Measurements from ENCODE around the gene ATF7IP.

Gene ATF7IP

GRCh38 chr12:14408208-14408607 is 42.7 kb downstream of the ATF7IP start:
- TF ChIP-seq CTCF (IDR thresholded peaks at IDR 0.05; ENCODE audit: low read depth, low read length): no peak
- H3K4me3 ChIP-seq (ENCODE audit: low read depth, low read length): no peak overlapping the region

GRCh38 chr12:14410177-14410576 is 44.7 kb downstream of the ATF7IP start:
- H3K4me3 ChIP-seq (ENCODE audit: low read depth, low read length): no peak overlapping the region
- TF ChIP-seq CTCF (IDR thresholded peaks at IDR 0.05; ENCODE audit: low read depth, low read length): no peak

- H3K4me3 ChIP-seq (ENCODE audit: low read depth, low read length): no peak overlapping the region
- TF ChIP-seq CTCF (IDR thresholded peaks at IDR 0.05; ENCODE audit: low read depth, low read length): no peak
Measured at GRCh38 chr12:14410841-14411569, 45.5 kb downstream of the ATF7IP start.

- H3K4me3 ChIP-seq (ENCODE audit: low read depth, low read length): no peak overlapping the region
- TF ChIP-seq CTCF (IDR thresholded peaks at IDR 0.05; ENCODE audit: low read depth, low read length): no peak
Measured at GRCh38 chr12:14416658-14417057, 51.2 kb downstream of the ATF7IP start.

- no peak for TF ChIP-seq CTCF (IDR thresholded peaks at IDR 0.05; ENCODE audit: low read depth, low read length)
- no peak overlapping the region for H3K4me3 ChIP-seq (ENCODE audit: low read depth, low read length)
Measured at GRCh38 chr12:14417715-14418114, 52.2 kb downstream of the ATF7IP start.

GRCh38 chr12:14418451-14418890 is 53.0 kb downstream of the ATF7IP start:
- TF ChIP-seq CTCF (IDR thresholded peaks at IDR 0.05; ENCODE audit: low read depth, low read length): no peak
- no peak overlapping the region for H3K4me3 ChIP-seq (ENCODE audit: low read depth, low read length)

- no peak for TF ChIP-seq CTCF (IDR thresholded peaks at IDR 0.05; ENCODE audit: low read depth, low read length)
- H3K4me3 ChIP-seq (ENCODE audit: low read depth, low read length): no peak overlapping the region
Measured at GRCh38 chr12:14422516-14423230, 57.2 kb downstream of the ATF7IP start.
